H54 (cell line): ENCODE data around the gene WWOX.
"Not testable (repeated sequence)": the region's sequence is repeated elsewhere in the genome, so short reads cannot be mapped to it uniquely, and the experiment has no call there.

Source experiments
- DNase-seq: peaks from one replicate; pipeline ENCODE4 v3.0.0; 2011; ENCODE audit warnings: low spot score, mixed read lengths; ENCODE audit not compliant: insufficient read length
- FAIRE-seq: peaks from 3 replicates; lab custom pipeline; 2011; peaks lifted over from hg19 to GRCh38; lab: Jason Lieb, UNC
- POLR2A ChIP-seq: IDR thresholded peaks from 2 replicates; pipeline ENCODE4 v1.6.1; 2011; ENCODE audit warnings: low read depth, mild to moderate bottlenecking, low read length

WWOX gene

DNA sequence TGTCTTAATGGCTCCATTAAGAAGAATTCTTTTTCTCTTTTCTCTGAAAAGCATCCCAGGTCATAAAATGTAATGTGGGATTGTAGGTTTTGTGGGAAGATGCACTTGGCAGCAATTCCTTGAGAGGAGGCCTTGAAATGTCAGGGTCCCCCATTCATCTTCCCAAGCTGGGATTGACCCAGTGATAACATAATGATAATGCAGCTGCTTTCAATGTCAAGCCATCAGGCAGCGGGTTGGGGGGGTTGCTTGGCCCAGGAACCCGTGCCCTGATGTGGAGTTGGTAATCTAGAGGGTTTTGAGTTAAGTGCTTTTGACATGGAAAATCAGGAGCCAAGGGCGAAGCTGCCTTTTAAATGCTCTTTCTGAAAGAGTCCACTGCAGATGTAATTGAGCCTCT lies 484.0 kb downstream of the WWOX start:
- TF ChIP-seq POLR2A: no peak
- DNase-seq (no peak), FAIRE-seq (no peak)

DNA sequence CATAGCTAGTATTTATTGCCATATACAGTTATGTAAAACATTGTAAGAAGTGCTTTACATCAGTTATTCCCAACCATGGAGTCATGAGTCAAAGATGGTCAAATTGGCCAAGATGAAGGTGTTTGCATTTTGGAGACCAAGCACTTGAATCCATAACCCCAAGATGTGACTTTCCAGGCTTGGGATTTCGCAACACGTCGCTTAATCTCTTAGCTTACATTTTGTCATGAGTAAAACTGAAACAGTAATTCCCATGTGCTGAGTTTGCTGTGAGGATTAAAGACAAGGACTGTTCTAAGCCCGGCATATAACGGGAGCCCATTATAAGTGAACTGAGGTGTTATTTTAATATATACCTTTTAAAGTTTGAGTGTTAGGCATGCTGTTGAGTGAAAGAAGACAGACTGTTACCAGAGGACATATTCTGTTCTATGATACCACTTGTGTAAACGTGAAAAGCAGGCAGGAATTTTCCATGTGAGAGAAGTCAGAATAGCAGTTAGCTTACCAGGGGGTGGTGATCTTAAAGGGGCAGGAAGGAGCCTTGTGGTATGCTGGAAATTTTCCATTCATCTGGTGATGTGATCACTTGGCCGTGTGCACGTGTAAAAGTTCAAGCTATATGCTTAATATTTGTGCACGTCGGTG lies 484.9 kb downstream of the WWOX start:
- no peak for DNase-seq
- no peak for FAIRE-seq

DNA sequence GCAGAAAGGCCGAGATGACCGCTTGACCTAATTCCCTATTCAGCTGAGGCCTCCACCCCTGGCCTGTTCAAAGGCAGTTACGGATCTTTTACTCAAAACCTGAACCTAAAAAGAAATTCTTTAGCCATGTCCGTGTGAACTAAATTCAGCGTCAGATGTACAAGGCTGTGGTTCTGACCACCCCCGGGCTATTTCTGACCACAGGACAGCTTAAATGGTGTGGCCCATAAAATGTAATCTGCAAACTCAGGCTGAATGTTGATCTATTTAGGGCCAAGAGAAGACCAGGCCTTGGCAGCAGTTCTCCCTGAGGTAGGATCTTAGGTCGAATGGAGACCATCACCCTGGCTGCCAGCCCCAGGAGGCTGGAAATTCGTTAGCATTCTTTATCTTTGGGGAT lies 485.5 kb downstream of the WWOX start:
- TF ChIP-seq POLR2A: no peak
- DNase-seq (no peak), FAIRE-seq (no peak)

More for the DNA sequence above, 484.9 kb downstream of the WWOX start:
- TF ChIP-seq POLR2A: no peak

DNA sequence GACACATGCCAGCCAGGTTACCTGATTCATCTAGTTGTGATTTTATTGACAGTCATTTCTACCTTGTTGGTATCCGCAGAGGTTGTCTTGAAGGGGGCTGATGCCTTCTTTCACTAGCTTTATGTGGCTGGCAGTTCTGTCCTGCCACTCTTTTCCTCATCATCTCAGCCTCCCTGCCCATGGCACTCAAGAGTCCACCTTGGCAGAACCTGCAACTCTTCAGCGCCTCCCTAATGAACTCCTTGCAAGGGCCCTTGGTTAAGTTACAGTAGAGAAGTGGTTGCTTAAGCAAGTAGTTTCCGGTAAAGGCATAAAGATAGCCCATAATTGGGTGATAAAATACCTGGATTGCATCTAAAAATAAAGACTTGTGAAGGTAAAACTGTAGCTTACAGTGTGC lies 489.9 kb downstream of the WWOX start:
- DNase-seq (no peak), FAIRE-seq (no peak)
- no peak for TF ChIP-seq POLR2A

DNA sequence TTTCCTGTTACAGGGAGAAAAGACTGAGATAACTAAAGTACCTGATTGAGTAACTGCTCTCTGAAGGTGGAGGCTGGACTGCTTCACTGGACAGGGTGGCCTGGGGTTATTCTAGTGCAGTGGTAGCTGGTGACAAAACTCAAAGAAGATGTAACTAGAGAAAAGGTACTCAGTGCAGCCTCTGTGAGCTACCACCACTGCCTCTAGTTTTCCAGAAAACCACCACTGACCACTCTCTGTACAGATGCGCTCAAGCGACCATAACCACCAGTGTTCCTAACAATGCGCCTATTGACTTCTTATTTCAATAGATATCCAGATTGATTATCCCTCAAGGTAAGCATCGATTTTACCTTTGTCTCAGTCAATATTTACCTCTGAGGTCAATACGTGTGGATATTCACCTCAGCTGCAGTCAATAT lies 492.2 kb downstream of the WWOX start:
- no peak for DNase-seq
- no peak for FAIRE-seq
- TF ChIP-seq POLR2A: no peak

DNA sequence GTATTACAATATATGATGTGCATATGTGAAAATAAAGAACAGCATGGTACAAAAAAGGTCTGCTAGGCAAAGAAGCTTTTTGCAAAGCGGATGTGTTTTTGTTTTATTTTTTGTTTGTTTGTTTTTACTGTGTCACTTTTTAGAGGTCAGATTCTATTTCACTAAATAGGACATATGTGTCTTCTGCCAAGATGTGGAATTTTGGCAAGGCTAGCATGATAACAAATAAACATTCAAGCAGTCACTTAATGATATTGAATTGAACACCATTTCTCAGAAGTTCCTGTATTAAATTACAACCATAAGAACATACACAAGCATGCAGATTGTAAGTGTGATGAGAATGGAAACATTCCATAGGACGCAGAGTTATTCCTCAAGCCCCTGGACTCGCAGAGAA lies 492.7 kb downstream of the WWOX start:
- FAIRE-seq: no peak
- no peak for DNase-seq
- TF ChIP-seq POLR2A: no peak

DNA sequence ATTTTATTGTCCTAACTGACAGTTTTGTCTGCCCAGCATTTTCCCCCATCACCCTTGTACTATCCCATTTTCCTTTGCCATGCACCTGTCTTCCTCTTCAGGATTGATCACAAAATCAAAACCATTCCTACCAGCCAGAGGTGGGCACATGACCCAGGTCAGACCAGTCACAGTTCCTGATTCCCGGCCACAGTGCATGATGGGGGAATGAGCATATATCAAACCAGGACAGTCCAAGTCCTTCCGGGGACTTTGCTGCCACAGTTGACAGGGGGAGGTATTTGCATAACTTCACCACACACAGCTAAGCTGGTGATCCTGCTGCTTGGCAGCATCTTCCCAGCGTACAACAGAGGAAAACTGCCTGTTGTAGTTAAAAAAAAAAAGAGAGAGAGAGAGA lies 493.9 kb downstream of the WWOX start:
- DNase-seq (no peak), FAIRE-seq (no peak)
- TF ChIP-seq POLR2A: no peak

DNA sequence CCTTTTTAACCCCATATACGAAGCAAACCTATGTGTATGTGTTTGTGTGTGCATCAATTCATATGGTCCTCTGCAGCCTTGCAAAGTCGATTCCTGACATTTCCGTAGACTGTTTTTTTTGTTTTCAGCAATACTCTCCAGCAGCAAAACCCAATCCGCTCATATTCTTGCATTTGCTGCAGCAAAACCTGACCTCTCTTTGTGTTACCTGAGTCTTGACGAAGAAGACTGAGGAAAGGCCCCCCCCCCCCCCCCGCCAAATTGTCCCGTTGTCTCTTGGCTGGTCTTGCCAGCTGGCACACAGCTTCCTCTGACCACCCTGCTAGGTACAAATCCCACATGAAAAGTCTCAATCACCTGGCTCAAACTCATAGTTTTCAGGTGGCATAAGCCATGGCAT lies 494.7 kb downstream of the WWOX start:
- no peak for TF ChIP-seq POLR2A
- DNase-seq (no peak), FAIRE-seq (no peak)

- no peak for TF ChIP-seq POLR2A
- FAIRE-seq (no peak), DNase-seq (no peak)
Measured at GRCh38 chr16:78596348-78596995, 497.0 kb downstream of the WWOX start.

GRCh38 chr16:78596996-78597422 lies 497.6 kb downstream of the WWOX start:
- no peak for TF ChIP-seq POLR2A
- DNase-seq: no peak
- no peak for FAIRE-seq

DNA sequence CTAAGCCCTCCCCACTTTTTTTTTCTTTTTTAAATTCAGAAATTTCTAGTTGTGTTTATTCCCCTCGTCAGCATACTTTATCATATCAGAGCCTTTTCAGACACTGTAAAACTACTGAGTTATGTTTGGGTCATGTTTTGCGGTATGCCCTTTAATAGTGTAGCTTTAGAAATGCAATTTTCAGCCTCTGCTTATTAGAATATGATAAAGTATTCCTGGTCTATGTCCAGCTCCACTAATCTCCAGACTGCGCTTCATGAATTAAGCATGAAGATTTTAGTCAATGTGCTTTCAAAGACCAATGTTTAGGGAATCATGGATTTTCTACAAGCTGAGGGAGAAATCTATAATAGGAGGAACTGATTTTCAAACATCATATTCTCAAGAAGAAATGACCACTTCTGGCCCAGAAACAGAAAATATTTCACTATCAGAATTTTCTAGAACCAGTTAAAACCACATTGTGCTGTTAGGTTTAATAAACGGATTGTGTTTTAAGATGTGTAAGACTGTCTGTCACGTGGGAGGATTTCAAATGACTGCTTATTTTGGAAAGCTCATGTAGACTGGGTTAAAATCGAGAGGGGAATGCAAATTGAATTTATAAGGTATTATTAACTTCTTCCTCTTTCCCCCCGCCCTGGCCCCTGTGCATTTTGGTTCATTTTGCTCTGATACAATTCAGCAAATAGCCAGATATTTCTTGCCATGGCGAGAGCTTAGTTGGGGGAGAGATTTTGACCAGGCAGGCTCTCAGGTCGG lies 498.5 kb downstream of the WWOX start:
- TF ChIP-seq POLR2A: no peak
- FAIRE-seq (no peak), DNase-seq (no peak)

DNA sequence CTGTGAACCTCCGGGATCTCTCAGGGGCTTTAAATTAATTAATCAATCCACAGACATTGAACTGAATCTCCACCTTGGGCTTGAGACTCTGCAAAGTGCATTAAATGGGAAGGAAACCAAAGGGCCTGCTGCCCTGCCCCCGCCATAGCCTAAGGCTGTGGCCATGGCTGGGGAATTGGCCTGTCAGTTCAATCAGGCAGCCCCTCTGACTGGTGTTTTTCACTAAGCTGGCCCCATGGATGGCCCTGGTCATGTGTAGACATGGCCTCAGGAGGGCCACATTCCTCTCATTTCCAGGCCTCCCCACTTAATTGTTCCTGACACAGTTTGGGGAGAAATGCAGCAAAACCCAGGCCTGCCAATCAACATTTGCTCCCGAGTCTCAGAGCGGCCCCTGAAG lies 499.8 kb downstream of the WWOX start:
- FAIRE-seq (no peak), DNase-seq (no peak)
- no peak for TF ChIP-seq POLR2A

DNA sequence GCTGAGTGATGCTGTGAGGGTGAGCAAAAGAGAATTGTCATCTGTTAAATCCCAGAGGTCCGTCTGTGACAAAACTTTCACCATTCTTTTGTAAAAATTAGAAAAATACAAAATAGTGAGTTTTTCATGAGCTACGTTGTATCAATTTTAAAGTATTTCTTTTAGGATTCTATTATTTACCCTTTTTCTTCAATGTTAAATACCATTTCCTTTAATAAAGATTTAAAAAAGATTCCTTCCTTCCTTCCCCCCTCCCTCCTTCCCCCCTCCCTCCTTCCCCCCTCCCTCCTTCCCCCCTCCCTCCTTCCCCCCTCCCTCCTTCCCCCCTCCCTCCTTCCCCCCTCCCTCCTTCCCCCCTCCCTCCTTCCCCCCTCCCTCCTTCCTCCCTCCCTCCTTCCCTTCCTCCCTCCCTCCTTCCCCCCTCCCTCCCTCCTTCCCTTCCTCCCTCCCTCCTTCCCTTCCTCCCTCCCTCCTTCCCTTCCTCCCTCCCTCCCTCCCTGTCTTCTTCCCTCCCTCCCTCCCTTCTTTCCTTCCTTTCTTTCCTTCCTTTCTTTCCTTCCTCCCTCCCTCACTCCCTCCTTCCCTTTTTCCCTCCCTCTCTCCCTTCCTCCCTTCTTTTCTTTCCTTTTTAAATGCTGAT lies 505.1 kb downstream of the WWOX start:
- FAIRE-seq, DNase-seq: not testable (repeated sequence)

DNA sequence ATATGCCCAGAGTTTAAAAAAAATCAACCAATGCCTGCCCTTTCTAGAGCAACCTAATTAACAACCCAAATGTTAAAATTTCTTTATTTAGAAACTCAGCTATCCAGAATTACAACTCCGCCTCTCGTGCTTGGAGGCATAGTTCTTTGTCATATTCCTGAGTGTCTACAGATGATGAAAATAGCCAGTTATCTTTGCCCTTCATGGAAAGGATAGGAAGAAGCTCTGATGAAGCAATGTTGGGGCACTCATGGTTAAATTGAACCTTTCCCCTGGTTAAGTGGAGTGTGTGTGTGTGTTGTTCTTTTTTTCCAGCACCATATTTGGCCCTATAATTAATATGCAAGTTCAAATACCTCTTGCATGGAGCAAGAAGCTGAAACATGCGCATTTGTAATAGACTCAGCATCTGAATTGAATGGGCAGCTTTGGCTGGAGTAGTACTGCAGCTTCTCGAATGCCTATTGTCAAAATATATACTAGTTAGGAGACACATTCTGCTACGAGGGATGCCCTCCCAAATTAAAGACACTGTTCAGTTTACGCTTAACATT lies 506.2 kb downstream of the WWOX start:
- no peak for TF ChIP-seq POLR2A
- FAIRE-seq (no peak), DNase-seq (no peak)
